Spleen (tissue), 7 donors: ENCODE results near the gene ALK.

Experiments
- CTCF ChIP-seq, 11 experiments: fragments of 200-600 bp in 7 of 11; fragments of 450-650 bp in 4 of 11; sonication (generic) in 4 of 11; IDR thresholded peaks in 8 of 11; conservative IDR thresholded peaks in 3 of 11; 1 replicate in 7 of 11; 2 replicates in 4 of 11; pipeline versions ENCODE4 v1.4.0 to v1.8.0; 2016 to 2021; ENCODE audit warnings: antibody characterized with exemption in 11 of 11, inconsistent platforms in 4 of 11, mild to moderate bottlenecking in 1 of 11
- POLR2A ChIP-seq, 3 donors: fragments of 450-650 bp; IDR thresholded peaks; one replicate each; pipeline ENCODE4 v1.5.1; 2017; ENCODE audit warnings: antibody characterized with exemption in 3 of 3, mild to moderate bottlenecking in 1 of 3
- POLR2AphosphoS5 ChIP-seq, 3 donors: sonication (generic); formaldehyde crosslinking; IDR thresholded peaks; one replicate each; pipeline ENCODE4 v1.5.1; 2017; ENCODE audit warnings: antibody characterized with exemption in 3 of 3
- donor health status: DM: no; HTN: no; CAD: no; lungs with moderate emphysema.
- donor health status: DM: no; HTN: no; CAD: no.
- donor health status: DM: no; HTN: no; CAD: no.

GRCh38 chr2:29573147-29573546 is 348.2 kb downstream of the ALK start:
- no peak for TF ChIP-seq POLR2A (IDR thresholded peaks at IDR 0.05)
- TF ChIP-seq CTCF (IDR thresholded peaks at IDR 0.05 in 8 of 11, conservative IDR thresholded peaks at IDR 0.05 in 3 of 11) = no peak
- TF ChIP-seq POLR2AphosphoS5 (IDR thresholded peaks at IDR 0.05) = no peak
